ENCODE measurements around the gene SMOC2. TPM values are rescaled to one million over a fixed set of nuclear protein-coding genes. Genes with fewer than 3 reads are reported as not detected.

Gene SMOC2
- total and polyA plus RNA-seq, 4 donors = 1.3 to 6.4 (median 4.6) TPM

DNA sequence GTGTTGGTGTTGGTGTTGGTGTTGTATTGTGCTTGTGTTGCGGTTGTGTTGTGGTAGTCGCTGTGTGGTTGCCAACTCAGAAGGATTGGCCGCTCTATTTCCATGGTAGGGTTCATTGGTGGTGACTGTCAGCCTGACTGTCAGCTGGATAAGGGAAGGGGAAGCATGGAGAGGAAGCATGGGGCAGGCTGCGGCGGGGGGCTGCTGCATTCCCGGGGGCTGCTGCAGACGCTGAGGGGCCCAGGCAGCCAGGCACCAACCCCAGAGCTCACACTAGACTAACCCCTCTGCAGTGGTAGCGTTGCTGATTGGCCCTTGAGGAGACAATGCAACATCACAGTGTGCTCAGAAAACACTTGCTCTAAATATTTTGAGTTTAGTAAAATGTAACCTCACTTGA is 199.2 kb downstream of the SMOC2 start:
- no peak for TF ChIP-seq CTCF (IDR thresholded peaks at IDR 0.05; ENCODE audit: control extremely low read depth, extremely low read depth)
- WGBS, 2 donors = 56% methylated on average over 8 of the region's 8 CpGs
- no peak overlapping the region for H3K27ac ChIP-seq (ENCODE audit: low read depth in 1 of 2, low read length in 1 of 2)
- no peak for ATAC-seq (ENCODE audit: insufficient read depth, low FRiP score)
- no peak for DNase-seq
- no peaks in the 10 kb centered on the region for H3K36me3 ChIP-seq (ENCODE audit: control insufficient read depth in 4 of 4, insufficient read depth in 4 of 4, low read length in 4 of 4)
- H3K4me3 ChIP-seq = no peak overlapping the region
- H3K27me3 ChIP-seq (ENCODE audit: control insufficient read depth in 3 of 3, insufficient read depth in 3 of 3, low read length in 2 of 3) = peaks cover 0 to 14% (median 8%) of the 10 kb centered on the region in 3 donors
- no peak overlapping the region for H3K9ac ChIP-seq (ENCODE audit: insufficient read depth in 1 of 2, low read length in 2 of 2)
- peaks cover 0 to 3% (median 0%) of the 10 kb centered on the region in 4 donors for H3K9me3 ChIP-seq (ENCODE audit: control insufficient read depth in 4 of 4, insufficient read depth in 3 of 4, low read length in 3 of 4)
- peaks cover 0 to 26% (median 8%) of the 10 kb centered on the region in 5 donors for H3K4me1 ChIP-seq (ENCODE audit: control insufficient read depth in 5 of 5, insufficient read depth in 5 of 5, low read length in 5 of 5)

GRCh38 chr6:168640768-168641167 is 199.8 kb downstream of the SMOC2 start:
- Histone ChIP-seq H3K36me3 (ENCODE audit: control insufficient read depth in 4 of 4, insufficient read depth in 4 of 4, low read length in 4 of 4) (no peaks in the 10 kb centered on the region), H3K27me3 (ENCODE audit: control insufficient read depth in 3 of 3, insufficient read depth in 3 of 3, low read length in 2 of 3) (peaks cover 0 to 14% (median 8%) of the 10 kb centered on the region in 3 donors), H3K9me3 (ENCODE audit: control insufficient read depth in 4 of 4, insufficient read depth in 3 of 4, low read length in 3 of 4) (peaks cover 0 to 3% (median 0%) of the 10 kb centered on the region in 4 donors), H3K4me1 (ENCODE audit: control insufficient read depth in 5 of 5, insufficient read depth in 5 of 5, low read length in 5 of 5) (peaks cover 0 to 26% (median 8%) of the 10 kb centered on the region in 5 donors), H3K4me3 (no peak overlapping the region), H3K9ac (ENCODE audit: insufficient read depth in 1 of 2, low read length in 2 of 2) (no peak overlapping the region), H3K27ac (ENCODE audit: low read depth in 1 of 2, low read length in 1 of 2) (no peak overlapping the region)
- DNase-seq (peak; percentile 46 to 74 (median 70)), ATAC-seq (ENCODE audit: insufficient read depth, low FRiP score) (no peak)
- TF ChIP-seq CTCF (IDR thresholded peaks at IDR 0.05; ENCODE audit: control extremely low read depth, extremely low read depth) = no peak
- 32 to 41% methylated on average over 5 of the region's 5 CpGs for WGBS, 2 donors

DNA sequence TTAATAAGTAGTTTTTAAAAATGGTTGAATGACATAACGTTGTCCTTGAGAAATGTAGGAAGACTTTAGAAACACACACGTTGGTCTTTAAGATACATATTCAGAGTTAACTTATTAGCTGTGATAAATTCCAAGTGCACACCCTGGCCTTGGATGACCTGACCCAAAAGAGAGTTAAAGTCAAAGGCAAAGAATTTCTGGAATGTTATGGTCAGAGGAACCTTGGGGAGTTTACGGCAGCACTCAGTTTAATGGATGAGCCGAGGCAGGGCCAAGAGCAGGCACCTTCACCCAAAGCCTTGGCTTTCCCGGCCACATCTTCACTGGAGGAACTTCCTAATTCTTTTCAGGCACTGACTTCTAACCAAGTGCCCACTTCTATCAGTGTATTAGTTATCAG is 200.5 kb downstream of the SMOC2 start:
- Histone ChIP-seq H3K4me3 (no peak overlapping the region), H3K27me3 (ENCODE audit: control insufficient read depth in 3 of 3, insufficient read depth in 3 of 3, low read length in 2 of 3) (peaks cover 0 to 14% (median 1%) of the 10 kb centered on the region in 3 donors), H3K9me3 (ENCODE audit: control insufficient read depth in 4 of 4, insufficient read depth in 3 of 4, low read length in 3 of 4) (peaks cover 0 to 3% (median 0%) of the 10 kb centered on the region in 4 donors), H3K9ac (ENCODE audit: insufficient read depth in 1 of 2, low read length in 2 of 2) (no peak overlapping the region), H3K27ac (ENCODE audit: low read depth in 1 of 2, low read length in 1 of 2) (no peak overlapping the region), H3K4me1 (ENCODE audit: control insufficient read depth in 5 of 5, insufficient read depth in 5 of 5, low read length in 5 of 5) (peaks cover 0 to 26% (median 8%) of the 10 kb centered on the region in 5 donors), H3K36me3 (ENCODE audit: control insufficient read depth in 4 of 4, insufficient read depth in 4 of 4, low read length in 4 of 4) (no peaks in the 10 kb centered on the region)
- 49 to 69% methylated on average over 5 of the region's 5 CpGs for WGBS, 2 donors
- TF ChIP-seq CTCF (IDR thresholded peaks at IDR 0.05; ENCODE audit: control extremely low read depth, extremely low read depth) = no peak
- ATAC-seq (ENCODE audit: insufficient read depth, low FRiP score) (no peak), DNase-seq (no peak)

- TF ChIP-seq CTCF (IDR thresholded peaks at IDR 0.05; ENCODE audit: control extremely low read depth, extremely low read depth) = no peak
- H3K9ac ChIP-seq (ENCODE audit: insufficient read depth in 1 of 2, low read length in 2 of 2) = no peak overlapping the region
- DNase-seq = no peak
- H3K9me3 ChIP-seq (ENCODE audit: control insufficient read depth in 4 of 4, insufficient read depth in 3 of 4, low read length in 3 of 4) = peaks cover 0 to 2% (median 0%) of the 10 kb centered on the region in 4 donors
- peaks cover 0 to 9% (median 5%) of the 10 kb centered on the region in 3 donors for H3K27me3 ChIP-seq (ENCODE audit: control insufficient read depth in 3 of 3, insufficient read depth in 3 of 3, low read length in 2 of 3)
- peaks cover 0 to 26% (median 7%) of the 10 kb centered on the region in 5 donors for H3K4me1 ChIP-seq (ENCODE audit: control insufficient read depth in 5 of 5, insufficient read depth in 5 of 5, low read length in 5 of 5)
- no peak for ATAC-seq (ENCODE audit: insufficient read depth, low FRiP score)
- no peaks in the 10 kb centered on the region for H3K36me3 ChIP-seq (ENCODE audit: control insufficient read depth in 4 of 4, insufficient read depth in 4 of 4, low read length in 4 of 4)
- WGBS, 2 donors = 90 to 92% methylated on average over 10 of the region's 10 CpGs
- no peak overlapping the region for H3K27ac ChIP-seq (ENCODE audit: low read depth in 1 of 2, low read length in 1 of 2)
- no peak overlapping the region for H3K4me3 ChIP-seq
These were observed 202.4 kb downstream of the SMOC2 start for GRCh38 chr6:168643401-168643800.

Measured in lung (tissue), 12 donors.